ENCODE measurements around the gene FAM217A. TPM values are rescaled to one million over a fixed set of nuclear protein-coding genes. Genes with fewer than 3 reads are reported as not detected.
"Not testable (repeated sequence)": the region's sequence is repeated elsewhere in the genome, so short reads cannot be mapped to it uniquely, and the experiment has no call there.

Gene FAM217A
- total RNA-seq, 2 experiments from 2014 or later = not detected

- no peaks in the 10 kb centered on the region for H3K27me3 ChIP-seq (ENCODE audit: control insufficient read depth in 1 of 2, insufficient read depth in 2 of 2, low read length in 2 of 2)
- H3K36me3 ChIP-seq (ENCODE audit: insufficient read depth, low read length) = peaks cover 37% of the 10 kb centered on the region
- intact Hi-C loops (cut with DNase I, micrococcal nuclease) = loop anchor here in 1 of 2 experiments (5.0 kb wide), 1 partner anchor 47 kb away; no protein-coding TSS in a partner anchor
- Mint-ChIP-seq H3K27me3 (no peaks in the 10 kb centered on the region), H3K27ac (no peak overlapping the region), H3K4me3 (no peak overlapping the region), H3K36me3 (ENCODE audit: low read depth) (peaks cover 56% of the 10 kb centered on the region), H3K4me1 (ENCODE audit: low read depth) (no peaks in the 10 kb centered on the region), H3K9me3 (peaks cover 10% of the 10 kb centered on the region)
- H3K4me1 ChIP-seq (ENCODE audit: insufficient read depth, low read length) = no peaks in the 10 kb centered on the region
- H3K9me3 ChIP-seq (ENCODE audit: control insufficient read depth in 1 of 2, insufficient read depth in 1 of 2, low read length in 2 of 2) = peaks cover 5 to 24% of the 10 kb centered on the region in 2 experiments
- CTCF ChIA-PET = no interaction called here
- POLR2A ChIA-PET = no interaction called here
- H3K4me3 ChIP-seq (ENCODE audit: low read length) = no peak overlapping the region
- DNase-seq (no peak), ATAC-seq (ENCODE audit: poor library complexity) (no peak)
- no peak overlapping the region for H3K27ac ChIP-seq (ENCODE audit: low read depth in 1 of 2, low read length in 2 of 2)
- TF ChIP-seq CTCF (IDR thresholded peaks at IDR 0.05) = no peak
These were observed 35.2 kb upstream of the FAM217A start for GRCh38 chr6:4114123-4114522.

GRCh38 chr6:4113649-4114048 is 34.7 kb upstream of the FAM217A start:
- Mint-ChIP-seq H3K4me1 (ENCODE audit: low read depth) (no peaks in the 10 kb centered on the region), H3K27me3 (no peaks in the 10 kb centered on the region), H3K9me3 (peaks cover 10% of the 10 kb centered on the region), H3K27ac (no peak overlapping the region), H3K36me3 (ENCODE audit: low read depth) (peaks cover 53% of the 10 kb centered on the region), H3K4me3 (no peak overlapping the region)
- ATAC-seq (ENCODE audit: poor library complexity) (no peak), DNase-seq (no peak)
- ChIA-PET POLR2A (no interaction called here), CTCF (no interaction called here)
- TF ChIP-seq CTCF (IDR thresholded peaks at IDR 0.05) = no peak
- intact Hi-C loops (cut with DNase I, micrococcal nuclease) = loop anchor here in 1 of 2 experiments (5.0 kb wide), 1 partner anchor 46 kb away; no protein-coding TSS in a partner anchor
- Histone ChIP-seq H3K36me3 (ENCODE audit: insufficient read depth, low read length) (peaks cover 33% of the 10 kb centered on the region), H3K27me3 (ENCODE audit: control insufficient read depth in 1 of 2, insufficient read depth in 2 of 2, low read length in 2 of 2) (no peaks in the 10 kb centered on the region), H3K4me3 (ENCODE audit: low read length) (no peak overlapping the region), H3K4me1 (ENCODE audit: insufficient read depth, low read length) (no peaks in the 10 kb centered on the region), H3K27ac (ENCODE audit: low read depth in 1 of 2, low read length in 2 of 2) (no peak overlapping the region), H3K9me3 (ENCODE audit: control insufficient read depth in 1 of 2, insufficient read depth in 1 of 2, low read length in 2 of 2) (peaks cover 5 to 24% of the 10 kb centered on the region in 2 experiments)

GRCh38 chr6:4112366-4112765 is 33.4 kb upstream of the FAM217A start:
- no peak for DNase-seq
- Histone ChIP-seq H3K4me3 (ENCODE audit: low read length) (no peak overlapping the region), H3K27me3 (ENCODE audit: control insufficient read depth in 1 of 2, insufficient read depth in 2 of 2, low read length in 2 of 2) (no peaks in the 10 kb centered on the region), H3K4me1 (ENCODE audit: insufficient read depth, low read length) (no peaks in the 10 kb centered on the region), H3K27ac (ENCODE audit: low read depth in 1 of 2, low read length in 2 of 2) (no peak overlapping the region), H3K36me3 (ENCODE audit: insufficient read depth, low read length) (peaks cover 21% of the 10 kb centered on the region), H3K9me3 (ENCODE audit: control insufficient read depth in 1 of 2, insufficient read depth in 1 of 2, low read length in 2 of 2) (peaks cover 5 to 24% of the 10 kb centered on the region in 2 experiments)
- Mint-ChIP-seq H3K9me3 (peaks cover 10% of the 10 kb centered on the region), H3K4me3 (no peak overlapping the region), H3K27me3 (no peaks in the 10 kb centered on the region), H3K36me3 (ENCODE audit: low read depth) (peaks cover 40% of the 10 kb centered on the region), H3K27ac (no peak overlapping the region), H3K4me1 (ENCODE audit: low read depth) (no peaks in the 10 kb centered on the region)
- no peak for ATAC-seq (ENCODE audit: poor library complexity)
- POLR2A ChIA-PET = no interaction called here
- intact Hi-C loops (cut with DNase I, micrococcal nuclease) = loop anchor here in 1 of 2 experiments (5.0 kb wide), 1 partner anchor 45 kb away; no protein-coding TSS in a partner anchor
- CTCF ChIA-PET = interaction anchor here (0.9 kb wide), 1 partner anchor 43 kb away, joined by 3 read pairs; no protein-coding TSS in a partner anchor
- TF ChIP-seq CTCF (IDR thresholded peaks at IDR 0.05) = no peak

- ATAC-seq (ENCODE audit: poor library complexity); CTCF ChIA-PET: not testable (repeated sequence)
These were observed 30.5 kb upstream of the FAM217A start for GRCh38 chr6:4109363-4109815.

More at GRCh38 chr6:4109363-4109815, 30.5 kb upstream of the FAM217A start:
- H3K27ac ChIP-seq (ENCODE audit: low read depth in 1 of 2, low read length in 2 of 2); H3K4me1 Mint-ChIP-seq (ENCODE audit: low read depth); intact Hi-C loops (cut with DNase I, micrococcal nuclease); POLR2A ChIA-PET; H3K36me3 ChIP-seq (ENCODE audit: insufficient read depth, low read length); H3K4me1 ChIP-seq (ENCODE audit: insufficient read depth, low read length); H3K27ac Mint-ChIP-seq; H3K4me3 ChIP-seq (ENCODE audit: low read length); H3K4me3 Mint-ChIP-seq; H3K27me3 Mint-ChIP-seq; H3K27me3 ChIP-seq (ENCODE audit: control insufficient read depth in 1 of 2, insufficient read depth in 2 of 2, low read length in 2 of 2): not testable (repeated sequence)
- Mint-ChIP-seq H3K36me3 (ENCODE audit: low read depth) (peaks cover 10% of the 10 kb centered on the region), H3K9me3 (peaks cover 10% of the 10 kb centered on the region)
- peak in 1 of 14 experiments; percentile 7 for DNase-seq
- peaks cover 5 to 24% of the 10 kb centered on the region in 2 experiments for H3K9me3 ChIP-seq (ENCODE audit: control insufficient read depth in 1 of 2, insufficient read depth in 1 of 2, low read length in 2 of 2)
